Measurements from ENCODE around the gene FITM1.

FITM1 gene

DNA sequence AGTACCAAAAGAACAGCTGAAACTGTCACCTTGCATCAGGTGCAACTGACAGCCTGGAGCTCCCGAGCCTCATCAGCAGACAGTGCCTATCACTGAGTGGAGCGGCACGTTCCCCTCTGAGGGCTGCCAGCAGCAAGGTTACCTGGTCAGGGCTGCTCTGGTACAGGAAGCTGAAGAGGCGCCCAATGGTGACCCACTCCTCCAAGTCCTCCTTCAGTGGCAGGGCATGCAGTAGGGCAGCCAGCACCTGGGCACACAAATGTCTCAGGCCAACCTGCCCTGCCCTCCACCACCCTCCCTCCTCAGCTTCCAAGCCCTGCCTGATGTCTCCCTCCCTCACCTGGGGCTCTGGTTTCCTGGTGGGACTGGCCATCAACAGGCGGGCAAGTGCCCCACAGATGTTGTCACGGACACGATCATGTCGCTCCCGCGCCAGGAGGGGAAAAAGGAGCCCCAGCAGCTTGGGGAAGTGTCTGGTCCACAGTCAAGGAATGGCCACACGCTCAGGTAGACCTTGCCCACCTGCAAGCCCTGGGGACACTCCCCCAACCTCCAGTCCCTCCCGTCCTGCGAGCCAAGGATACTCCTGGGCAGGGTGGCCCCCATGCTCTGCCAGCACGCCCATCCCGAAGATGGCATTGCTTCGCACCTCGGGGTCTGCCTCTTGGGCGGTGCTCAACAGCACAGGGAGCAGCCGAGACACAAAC, 51.1 kb downstream of the FITM1 start:
- CTCF ChIA-PET: interaction anchor here (1.1 to 2.1 kb wide), 2 partner anchors 20 to 123 kb away, joined by 3 to 10 read pairs; partner anchors contain the start of gene IRF9
- POLR2A ChIA-PET: interaction anchor here (1.3 to 3.2 kb wide), 5 partner anchors 7 to 68 kb away, joined by 4 to 15 read pairs (median 7); partner anchors contain the start of genes DCAF11, IPO4, IRF9 and NRL
- TF ChIP-seq CTBP1 (IDR thresholded peaks at IDR 0.05; ENCODE audit: borderline replicate concordance): no peak
- no peak for TF ChIP-seq ARNT (IDR thresholded peaks at IDR 0.05)
- TF ChIP-seq L3MBTL2 (conservative IDR thresholded peaks at IDR 0.05): no peak
- TF ChIP-seq TARDBP (IDR thresholded peaks at IDR 0.05): no peak
- DNase-seq (ENCODE audit: extremely low spot score): no peak
